SH-SY5Y (cell line): ENCODE results near the gene CAMKMT.

Experiments
- GATA2 ChIP-seq: IDR thresholded peaks from 2 replicates; pipeline ENCODE4 v1.6.1; 2011; ENCODE audit warnings: mild to moderate bottlenecking, low read depth, low read length
- GATA3 ChIP-seq: IDR thresholded peaks from 2 replicates; pipeline ENCODE4 v1.6.1; 2011; ENCODE audit warnings: low read depth, mild to moderate bottlenecking, low read length, moderate library complexity

- TF ChIP-seq GATA2, result no peak
- no peak for TF ChIP-seq GATA3
Measured at GRCh38 chr2:44663471-44664073, 301.8 kb downstream of the CAMKMT start.
